Activated CD4-positive, alpha-beta T cell treated with anti-CD3 and anti-CD28 coated beads, Interleukin-2, amount 50 U/mL, for 1 hour (primary cell): Measurements from ENCODE around the gene NPFF.
"Not testable (repeated sequence)": the region's sequence is repeated elsewhere in the genome, so short reads cannot be mapped to it uniquely, and the experiment has no call there.

Experiments used
- DNase-seq: peaks from one replicate; pipeline ENCODE4 v3.0.0-alpha.2; 2020

NPFF gene

DNA sequence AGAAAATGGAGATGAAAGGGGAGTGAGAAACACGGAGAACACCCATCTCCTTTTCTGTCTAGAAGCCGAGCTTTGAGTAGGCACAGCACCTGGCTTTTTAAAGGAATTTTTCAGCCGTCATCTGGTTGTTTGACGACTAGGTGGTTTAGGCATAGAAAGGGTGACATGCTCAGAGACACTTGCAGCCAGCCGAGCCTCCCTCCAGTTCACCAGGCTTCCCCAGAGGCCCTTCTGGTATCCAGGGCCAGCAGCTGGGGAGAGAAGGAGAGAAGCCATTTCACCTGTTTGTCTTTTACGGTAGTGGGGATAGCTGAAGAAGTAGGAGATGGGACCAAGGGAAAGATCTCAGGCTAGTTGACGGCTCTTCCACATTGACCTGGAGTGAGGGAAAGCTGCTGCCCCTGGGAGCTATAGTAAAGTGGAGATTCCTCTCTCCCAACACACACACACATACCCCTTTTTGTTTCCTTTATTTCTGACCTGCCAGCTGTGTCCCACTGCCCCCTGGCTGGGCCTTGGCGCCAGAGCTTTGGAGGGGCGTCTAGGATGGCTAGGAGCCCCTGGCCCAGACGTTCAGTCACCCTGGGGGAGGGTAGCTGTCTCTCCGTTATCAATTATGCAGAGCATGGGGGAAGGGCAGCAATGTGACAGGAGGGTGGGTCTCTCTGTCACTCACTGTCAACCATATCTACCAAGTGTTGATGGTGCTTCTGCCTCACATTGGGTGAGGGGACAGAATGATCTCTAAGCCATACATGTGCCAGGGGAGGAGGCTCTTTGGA lies 13.5 kb downstream of the NPFF start:
- DNase-seq, result no peak

DNA sequence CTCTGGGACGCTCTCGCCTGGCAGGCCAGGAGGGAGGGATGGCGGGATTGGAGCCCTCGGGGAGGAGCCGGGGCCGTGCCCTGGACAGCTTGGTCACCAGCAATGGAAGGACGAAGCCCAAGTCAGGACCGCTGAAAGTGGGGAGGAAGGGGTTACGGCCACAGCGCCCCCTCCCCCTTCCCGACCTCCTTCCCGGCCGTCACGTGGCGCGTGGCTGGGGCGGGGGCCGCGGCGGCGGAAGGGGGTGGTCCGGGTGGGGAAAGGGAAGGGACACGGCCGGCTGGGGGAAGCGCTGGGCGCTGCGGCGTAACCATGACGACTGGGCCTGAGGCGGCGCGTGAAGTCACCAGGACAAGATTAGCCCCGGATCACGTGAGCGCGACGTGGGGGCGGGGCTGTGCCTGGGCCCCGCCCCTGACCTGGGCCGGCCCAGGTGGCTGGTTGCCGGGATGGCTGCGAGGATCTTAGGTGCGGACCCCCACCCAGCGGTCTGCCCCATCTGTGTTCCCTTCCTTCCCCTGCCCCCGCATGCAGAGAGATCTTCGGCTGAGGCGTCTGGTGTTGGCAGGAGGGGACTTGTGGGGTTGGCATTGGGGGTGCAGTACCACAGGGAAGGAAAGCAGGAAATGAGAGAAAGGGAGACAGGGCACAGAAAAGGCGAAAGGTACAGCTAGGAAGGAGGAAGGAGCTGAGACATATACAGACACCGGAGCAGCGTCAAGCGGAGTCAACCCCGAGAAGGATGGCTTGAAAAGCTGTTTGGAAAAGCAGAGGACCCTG lies 14.3 kb downstream of the NPFF start:
- peak; percentile 82 for DNase-seq

DNA sequence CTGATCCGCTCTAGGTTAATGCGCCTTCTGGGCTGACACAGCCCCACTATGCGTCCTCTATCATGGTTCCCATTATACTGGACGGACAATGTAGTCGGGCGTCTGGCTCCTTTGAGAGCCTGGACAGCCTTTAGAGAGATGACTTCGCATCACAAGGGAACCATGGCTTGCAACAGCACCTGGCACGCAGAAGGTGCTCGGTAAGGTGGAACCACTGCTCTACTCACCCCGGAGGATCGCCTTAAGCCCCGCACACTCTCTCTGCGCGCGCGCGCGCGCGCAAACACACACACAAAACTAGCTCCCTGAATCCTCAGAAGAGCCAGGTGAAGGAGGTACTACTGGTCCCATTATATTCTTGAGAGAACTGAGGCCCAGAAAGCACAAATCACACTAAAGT lies 15.1 kb downstream of the NPFF start:
- DNase-seq, result no peak

DNA sequence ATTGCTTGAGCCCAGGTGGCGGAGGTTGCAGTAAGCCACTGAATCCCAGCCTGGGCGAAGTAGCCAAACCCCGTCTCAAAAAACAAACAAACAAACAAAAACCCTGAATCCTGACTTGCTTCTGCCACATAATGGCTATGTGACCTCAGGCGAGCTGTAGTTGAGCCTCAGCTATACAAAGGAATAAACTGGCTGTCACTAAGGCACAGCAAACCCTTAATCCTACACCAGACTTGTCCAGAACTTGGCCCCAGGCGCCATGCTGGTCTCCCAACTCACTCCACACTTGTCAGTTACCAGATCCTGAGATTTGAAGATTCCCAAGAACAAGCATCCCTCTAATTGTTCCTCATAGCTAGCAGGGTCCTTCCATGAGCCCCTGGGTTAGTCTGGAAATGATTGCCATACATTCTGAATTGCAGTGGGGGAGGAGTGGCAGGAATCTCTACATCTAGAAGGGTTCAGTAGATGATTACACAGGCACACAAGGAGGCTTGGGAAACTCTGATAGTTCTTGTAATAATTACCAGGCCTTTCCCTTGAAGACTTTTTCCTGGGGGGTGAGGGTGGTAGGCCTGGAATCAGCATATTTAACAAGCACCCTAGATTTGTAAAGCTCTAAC lies 17.9 kb downstream of the NPFF start:
- no peak for DNase-seq

DNA sequence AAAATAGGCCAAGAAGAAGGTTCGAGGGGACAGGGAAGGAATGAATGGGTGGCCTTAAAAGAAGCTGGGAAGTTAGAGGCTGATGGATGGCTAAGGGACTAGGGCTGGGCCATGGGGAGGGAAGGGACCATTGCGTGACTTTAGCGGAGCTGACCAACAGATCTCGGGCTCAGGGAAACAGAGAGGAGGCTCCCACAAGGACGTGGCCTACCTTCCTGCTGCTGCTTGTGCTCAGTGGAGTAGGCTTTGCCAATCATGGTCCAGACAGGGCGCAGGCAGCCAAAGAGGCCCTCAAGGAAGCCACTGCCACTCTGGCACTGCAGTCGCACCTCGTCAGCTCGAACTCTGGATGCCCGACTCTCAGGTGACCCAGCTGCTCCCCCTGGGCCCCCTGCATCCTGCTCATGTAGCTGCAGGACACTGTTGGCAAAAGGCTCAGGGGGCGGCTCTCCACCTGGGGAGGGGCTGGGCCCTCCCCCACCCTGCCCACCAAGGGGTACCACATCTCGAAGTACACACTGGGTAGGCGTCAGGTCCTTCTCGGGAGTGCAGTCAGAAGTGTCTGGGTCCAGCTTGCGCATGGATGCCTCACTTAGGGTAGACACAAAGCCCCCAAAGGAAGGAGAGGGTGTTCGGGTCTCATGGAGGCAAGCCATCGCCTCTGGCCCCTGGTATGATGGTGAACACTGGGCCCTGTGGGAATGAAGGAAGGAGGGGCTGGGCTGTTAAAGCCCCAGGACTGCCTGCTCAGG lies 20.4 kb downstream of the NPFF start:
- DNase-seq, result no peak

DNA sequence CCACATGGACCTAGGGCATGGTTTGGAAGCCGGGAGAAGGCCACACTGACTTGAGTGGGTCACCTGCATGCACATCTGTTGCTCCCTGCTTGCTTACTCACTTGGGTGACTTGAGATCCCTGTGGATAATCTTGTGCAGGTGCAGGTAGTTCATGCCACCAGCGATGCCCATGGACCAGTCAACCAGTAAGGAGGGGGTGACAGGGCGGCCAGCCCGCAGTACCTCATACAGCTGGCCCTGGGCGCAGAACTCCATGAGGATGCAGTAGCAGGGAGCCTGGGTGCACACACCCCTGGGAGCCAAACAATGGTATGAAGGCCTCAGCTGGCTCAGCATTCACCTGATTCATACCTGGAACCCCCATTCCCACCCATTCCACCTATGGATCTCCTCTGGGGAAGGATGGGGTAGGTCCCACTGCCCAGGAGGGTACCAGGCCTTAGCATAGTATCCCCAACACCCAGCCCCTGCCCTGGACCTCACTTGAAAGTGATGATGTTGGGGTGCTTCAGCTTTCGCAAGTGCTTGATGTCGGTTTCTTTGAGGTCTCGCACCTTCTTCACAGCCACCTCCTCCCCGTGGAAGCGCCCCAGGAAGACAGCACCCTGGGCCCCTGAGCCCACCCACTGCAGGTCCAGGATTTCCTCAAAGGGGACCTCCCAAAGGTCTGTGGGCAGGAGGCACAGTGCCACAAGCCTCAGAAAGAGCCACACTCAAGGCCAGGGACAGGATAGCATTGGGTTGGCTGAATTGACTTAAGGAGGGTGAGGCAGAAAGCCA lies 21.1 kb downstream of the NPFF start:
- no peak for DNase-seq

DNA sequence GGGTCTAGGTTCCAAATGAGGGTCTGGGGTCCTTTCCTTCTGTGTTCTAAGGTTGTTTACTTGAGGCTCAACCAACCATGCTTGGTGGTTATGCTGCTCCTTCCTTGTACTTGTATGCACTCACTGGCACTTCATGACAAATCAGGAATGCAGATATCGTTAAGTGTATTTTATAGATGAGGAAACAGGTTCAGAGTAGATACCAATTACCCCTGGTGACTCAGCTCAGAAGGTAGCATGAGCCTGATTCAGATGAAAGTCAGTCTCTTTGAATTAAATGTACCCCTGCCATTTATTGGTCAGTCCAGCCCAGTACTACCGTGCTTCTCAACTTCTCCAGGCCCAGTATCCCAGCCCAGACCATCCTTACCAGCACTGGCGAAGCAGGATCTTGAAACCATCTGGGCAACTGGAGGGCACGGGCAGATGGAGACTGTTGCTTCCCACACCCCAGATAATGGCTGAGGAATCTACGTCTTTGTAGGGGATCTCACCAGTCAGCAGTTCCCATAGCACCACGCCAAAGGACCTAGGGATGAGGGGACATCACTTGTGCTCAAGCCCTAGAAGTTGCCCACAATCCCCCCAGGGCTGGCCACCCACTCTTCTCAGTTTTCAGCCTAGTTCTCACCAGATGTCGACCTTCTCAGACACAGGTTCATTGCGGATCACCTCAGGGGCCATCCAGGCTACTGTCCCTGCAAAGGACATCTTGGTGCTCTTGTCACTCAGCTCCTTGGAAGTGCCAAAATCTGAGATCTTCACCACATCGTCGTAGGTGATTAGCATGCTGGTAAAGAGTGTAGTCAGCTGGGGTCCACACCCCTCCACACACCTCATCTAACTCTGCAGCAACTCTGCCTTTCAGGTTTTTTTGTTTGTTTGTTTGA lies 22.4 kb downstream of the NPFF start:
- DNase-seq, result no peak

DNA sequence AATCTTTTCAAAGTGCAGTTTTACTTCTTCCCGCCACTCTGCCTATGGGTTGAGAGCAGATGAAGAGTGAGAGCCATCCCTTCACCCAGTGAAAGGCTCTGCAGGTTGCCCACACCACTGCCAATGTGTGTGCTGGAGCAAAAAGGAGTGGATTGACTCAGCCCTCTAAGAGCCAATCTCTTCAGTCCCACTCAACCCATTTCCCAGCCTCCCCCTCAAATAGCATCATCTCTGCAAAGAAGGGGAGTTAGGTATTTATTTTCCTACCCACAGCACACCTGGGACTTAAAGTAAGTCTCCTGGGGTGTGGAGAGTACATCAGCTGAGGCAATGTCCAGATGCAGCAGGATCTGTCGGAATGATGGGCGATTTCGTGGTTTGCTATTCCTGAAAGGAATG lies 23.3 kb downstream of the NPFF start:
- DNase-seq, result no peak

DNA sequence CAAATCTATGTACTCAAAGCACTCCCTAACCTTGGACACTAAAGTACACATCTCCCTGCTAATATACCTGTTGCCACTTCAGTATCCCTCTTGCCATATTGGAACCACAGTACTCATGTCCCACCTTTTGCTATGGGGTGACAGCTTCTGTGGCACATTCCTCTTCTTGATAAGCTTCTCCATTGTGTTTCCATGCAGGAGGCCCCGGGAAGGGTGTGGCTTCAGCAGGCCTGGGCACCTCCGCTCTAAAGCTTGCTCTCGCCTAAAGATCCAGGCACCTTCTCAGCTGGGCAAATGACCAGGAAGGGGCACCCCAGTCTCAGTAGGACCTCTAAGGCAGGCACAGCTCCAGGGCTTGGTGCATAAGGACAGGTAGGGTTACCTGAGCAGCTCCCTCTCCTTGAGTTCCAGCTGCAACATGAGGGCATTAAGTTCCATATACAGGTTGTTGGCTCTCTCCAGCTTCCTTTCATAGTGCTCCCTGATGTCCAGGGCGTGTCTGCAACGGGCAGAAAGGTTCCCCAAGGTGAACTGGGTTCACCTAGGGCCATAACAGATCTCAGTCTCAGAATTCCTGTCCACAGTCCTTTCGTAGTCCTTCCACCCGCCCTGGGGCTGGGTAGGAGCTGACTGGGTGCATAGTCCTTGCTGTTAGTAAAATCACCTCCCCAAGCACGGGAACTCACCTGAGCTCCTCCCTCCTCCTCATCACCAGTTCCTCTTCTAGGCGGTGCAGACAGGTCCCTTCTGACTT lies 23.9 kb downstream of the NPFF start:
- no peak for DNase-seq

DNA sequence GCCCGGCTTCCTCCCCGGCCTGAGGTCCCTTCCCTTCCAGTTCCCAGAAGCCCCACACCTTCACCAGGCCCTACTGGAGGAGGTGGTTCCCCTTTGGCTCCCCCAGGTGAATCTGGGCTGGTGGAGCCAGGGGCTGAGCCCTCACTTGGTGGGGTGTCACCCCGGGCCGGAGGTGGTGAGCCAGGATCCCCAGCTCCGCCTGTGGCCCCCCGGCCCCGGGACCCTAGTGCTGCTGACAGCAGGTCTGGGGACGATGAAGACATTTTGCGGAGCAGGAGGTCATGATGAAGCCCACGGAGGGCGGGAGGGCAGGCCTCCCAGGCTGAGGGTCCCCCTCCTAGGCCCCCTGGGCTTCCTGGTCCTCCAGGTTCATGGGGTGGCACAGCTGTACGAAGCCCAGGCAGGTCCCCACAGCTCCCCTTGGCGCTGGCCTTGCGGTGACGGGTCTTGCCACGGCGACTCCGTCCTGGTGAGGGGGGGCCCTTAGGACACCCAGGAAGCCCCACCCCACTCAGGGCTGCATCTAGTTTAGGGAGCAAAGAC lies 24.6 kb downstream of the NPFF start:
- no peak for DNase-seq

DNA sequence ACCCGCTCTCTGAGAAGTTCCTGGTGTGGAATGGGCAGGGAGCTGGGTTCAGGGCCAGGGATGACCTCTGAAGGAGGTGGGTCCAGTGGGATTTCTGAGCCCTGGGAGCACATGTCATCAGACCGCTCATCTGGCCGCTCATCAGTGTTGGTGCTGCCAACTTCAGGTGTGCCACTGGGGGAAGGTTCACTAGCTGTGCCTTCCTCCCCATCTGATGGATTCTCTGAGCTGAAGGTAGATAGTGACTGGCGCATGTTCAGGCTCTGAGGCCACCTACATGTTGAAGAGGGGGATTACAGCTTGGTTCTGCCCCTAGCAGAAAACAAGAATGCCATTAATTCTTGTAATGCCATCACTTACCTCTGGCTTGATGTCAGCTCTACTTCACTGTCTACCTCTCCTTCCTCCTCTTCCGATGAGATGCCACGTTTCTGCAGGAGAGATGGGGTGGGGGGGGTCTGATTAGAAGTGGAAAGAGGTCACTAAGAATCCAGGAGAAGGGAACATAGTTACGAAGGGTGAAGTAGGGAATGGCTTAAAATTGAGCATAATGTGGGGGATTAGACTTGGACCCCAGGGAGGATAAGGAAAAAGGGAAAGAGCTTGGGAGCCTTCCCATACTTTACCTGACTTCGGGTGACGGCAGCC lies 25.2 kb downstream of the NPFF start:
- no peak for DNase-seq

DNA sequence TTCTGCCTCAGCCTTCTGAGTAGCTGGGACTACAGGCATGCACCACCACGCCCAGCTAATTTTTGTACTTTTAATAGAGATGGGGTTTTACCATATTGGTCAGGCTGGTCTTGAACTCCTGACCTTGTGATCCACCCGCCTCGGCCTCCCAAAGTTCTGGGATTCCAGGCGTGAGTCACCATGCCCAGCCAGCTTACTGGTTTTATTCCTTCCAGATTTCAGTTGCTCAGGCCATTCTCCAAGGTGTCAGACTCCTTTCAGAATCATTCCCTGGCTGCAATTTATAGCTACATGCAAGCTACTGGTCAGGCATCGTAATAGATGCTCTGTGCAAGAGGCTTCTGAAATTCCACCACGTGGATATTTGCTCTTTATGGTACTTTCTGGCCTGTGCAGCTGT lies 25.8 kb downstream of the NPFF start:
- not testable (repeated sequence) for DNase-seq

DNA sequence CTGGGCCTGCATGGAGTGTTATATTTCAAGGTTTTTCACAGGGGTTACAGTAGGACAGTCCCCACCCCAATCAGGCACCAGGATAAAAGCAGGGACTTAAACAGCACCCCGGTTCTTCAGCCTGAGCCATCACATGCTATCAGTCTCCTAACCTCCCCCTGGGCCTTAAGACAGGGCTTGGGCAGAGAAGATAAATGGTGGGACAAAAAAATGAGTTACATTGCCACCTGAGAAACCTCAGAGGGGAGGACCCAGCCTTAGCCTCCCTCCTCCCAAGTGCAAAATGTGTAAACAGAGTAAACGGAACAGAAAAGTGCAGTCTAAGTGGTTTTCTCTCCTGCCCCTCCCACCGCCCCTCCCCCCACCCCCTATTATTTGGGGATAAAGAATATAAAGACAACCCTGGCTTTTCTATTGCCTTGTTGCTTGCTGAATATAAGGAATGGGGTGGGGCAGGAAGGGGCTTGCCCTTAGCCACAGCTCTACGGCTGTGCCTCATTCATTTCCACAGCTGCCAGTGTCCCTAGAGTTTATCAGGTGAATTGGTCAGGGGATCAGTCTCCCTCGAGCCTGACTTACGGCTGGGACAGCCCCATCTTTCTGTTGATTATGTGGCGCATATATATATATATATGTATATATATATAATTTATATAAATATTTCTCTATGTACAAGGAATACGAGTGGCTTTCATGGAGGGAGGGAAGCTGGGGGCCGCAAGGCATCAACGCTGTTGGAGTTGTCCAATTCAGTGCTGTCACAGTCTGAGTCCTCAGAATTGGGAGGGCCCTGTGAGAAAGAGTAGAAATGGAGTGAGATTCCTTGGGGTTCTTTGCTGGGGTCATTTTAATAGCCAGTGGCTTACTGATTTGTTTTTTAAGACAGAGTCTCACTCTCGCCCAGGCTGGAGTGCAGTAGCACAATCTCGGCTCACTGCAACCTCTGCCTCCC lies 26.5 kb downstream of the NPFF start:
- DNase-seq, result no peak

DNA sequence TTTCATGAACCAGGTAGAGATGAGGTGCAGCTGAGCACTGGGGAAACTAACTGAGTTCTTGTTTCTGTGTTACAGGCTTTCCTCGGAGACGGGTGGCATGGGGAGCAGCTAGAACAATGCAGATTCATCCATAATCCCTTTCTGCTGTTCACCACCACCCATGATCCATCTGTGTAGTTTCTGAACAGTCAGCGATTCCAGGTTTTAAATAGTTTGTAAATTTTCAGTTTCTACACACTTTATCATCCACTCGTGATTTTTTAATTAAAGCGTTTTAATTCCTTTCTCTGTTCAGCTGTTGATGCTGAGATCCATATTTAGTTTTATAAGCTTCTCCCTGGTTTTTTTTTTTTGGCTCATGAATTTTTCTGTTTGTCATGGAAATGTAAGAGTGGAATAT lies 28.0 kb downstream of the NPFF start:
- no peak for DNase-seq

DNA sequence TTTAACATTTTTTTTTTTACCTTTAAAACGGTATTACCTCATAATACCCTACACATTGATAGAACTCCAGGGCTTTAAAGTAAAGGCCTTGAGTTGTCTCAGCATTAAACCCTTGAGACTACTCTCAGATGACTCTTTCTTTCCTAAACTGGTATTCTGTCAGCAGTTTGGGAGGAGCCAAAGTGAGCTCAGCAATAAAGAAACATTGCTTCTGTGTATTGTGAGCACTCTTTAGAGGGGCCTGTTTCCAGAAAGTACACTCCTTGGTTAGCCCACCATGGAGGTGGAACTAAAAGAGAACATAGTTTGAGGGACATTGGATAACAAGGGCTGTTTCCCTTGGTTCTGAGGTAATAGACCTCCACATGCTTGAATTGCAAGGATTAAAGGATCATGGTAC lies 28.4 kb downstream of the NPFF start:
- no peak for DNase-seq

DNA sequence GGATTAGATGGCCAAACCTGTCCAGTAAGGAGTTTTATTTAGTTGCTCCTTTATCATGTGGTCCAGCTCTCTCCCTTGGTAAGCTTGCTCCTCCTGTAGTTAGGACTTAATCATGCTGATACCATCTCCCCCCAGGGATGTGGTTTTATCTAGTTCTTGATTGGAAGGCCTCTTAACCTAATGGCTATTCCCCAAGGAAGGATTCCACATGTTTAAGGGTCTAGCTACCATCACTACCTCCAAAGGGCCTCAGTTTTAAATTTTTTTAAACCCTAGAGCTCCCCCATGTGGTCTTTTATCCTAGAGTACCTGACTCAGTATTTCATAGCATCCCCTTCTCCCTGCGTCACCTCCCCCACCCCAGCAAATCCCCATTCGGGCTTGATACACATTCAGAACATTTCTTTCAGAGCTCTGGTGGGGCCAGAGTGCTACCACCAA lies 30.5 kb downstream of the NPFF start:
- DNase-seq, result no peak

DNA sequence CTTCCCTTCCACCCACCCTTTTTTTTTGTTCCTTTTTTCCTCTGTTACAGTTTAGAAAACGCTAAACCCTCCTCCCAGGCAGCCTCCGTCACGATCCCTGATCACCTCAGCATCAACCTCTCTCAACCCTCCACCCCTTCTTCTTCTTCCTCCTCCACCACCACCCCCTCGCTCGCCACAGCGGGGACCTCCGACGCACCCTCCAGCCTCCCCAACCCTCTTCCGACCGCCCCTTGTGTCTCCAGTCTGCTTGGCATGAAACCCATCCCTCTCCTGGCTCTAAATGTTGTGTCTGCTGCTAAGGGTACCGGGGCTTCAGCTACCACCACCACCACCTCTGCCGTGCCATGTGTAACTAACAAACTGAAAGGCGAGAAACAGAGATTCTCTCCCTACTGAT lies 32.5 kb downstream of the NPFF start:
- no peak for DNase-seq

DNA sequence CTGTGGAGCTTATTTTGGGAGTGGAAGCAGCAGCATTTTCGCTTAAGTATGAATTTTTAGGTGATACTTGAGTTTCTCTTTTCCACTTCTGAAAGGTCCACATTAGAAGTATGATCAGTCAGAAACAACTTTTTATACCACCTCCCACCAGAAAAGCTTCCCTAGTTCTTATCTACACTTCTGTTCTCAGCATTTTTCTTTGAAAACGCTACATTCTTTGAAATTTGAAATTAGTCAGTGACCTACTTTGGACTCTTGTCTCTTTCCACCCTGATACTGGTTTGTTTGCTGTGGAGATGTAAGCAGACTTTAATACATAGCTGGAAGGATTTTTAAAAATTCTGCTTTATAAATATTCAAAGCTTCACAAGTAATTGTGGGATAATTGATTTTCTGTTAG lies 33.2 kb downstream of the NPFF start:
- DNase-seq, result no peak
